GM18858 (cell line): Measurements from ENCODE around the gene CDK6.
A peak's percentile ranks its signal among the peaks of the same experiment; 100 is the strongest.

Source experiments
- ATAC-seq: cut with Tn5 transposase; IDR thresholded peaks from one replicate; pipeline ENCODE4 v1.9.1; 2021; ENCODE audit not compliant: unreplicated experiment

CDK6 gene

DNA sequence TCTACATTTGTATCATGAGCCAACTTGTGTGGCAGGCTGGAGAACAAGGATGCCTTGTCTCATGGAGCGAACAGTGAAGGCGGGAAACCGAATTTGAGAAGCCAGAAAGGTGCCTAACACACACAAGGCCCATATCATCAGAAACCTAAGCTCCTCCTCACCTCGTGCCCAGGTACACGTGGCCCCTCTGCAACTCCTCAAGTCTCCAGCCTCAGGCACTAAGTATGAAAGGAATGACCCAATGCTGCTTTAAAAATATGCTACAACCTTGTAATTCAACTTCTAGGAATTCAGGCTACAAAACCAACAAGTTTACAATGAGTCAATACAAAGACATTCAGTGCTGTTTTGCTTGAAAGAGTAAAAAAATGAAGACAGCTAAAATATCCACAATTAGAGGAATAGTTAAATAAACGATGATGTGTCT is 95.7 kb downstream of the CDK6 start:
- no peak for ATAC-seq

DNA sequence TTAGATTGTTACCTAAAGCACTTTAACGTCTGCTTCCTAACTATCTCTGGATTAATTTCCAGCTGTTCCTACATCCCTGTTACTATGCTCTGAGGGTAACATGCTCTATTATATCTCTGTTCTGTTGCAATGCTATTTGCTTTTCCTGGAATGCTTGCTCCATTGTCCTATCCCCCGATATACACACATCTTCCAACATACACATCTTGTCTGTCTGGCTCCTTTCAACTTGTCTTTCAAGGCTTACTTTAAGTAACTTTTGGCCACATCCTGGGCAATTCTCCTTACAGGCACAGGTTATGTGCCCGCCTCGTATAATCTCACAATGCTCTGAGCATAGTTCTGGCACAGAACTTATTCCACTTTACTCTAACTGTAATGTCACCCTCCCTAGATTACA is 96.2 kb downstream of the CDK6 start:
- ATAC-seq = no peak

DNA sequence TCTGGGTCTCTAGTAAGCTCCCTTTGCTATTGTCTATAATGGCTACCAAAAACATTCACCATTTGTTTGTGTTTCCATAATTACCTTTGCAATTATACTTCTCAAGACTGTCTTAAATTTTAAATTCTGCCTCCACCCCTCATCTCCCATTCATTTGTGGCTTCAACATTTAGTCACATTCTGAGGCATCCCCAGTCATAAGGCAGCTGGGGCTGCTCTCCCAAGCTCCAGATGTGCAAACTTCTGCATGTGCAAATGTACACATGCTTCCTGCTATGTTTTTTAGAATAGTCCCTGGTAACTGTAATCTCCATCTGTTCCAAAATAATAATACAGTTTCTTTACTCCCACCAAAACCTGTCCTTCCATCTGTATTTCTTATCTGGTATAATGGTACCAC is 97.3 kb downstream of the CDK6 start:
- ATAC-seq = no peak

DNA sequence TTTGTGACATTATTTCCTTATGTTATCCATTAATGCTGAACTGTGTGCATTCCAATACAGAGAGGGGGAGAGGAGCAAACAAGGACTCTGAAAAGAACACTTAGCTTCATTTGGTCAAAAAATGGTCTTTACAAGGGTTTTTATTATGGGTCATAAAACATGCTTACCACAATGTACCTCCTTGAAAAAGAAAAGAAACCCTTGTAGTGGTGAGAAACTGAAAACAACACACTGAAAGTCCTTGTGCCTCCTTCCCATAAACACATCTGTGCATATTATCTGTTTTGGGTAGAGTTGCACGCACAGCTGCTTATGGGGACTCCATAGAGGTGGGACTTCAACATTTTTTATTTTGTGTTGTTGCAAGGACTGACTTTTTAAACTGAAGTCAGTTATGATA is 98.7 kb downstream of the CDK6 start:
- peak; percentile 85 for ATAC-seq

DNA sequence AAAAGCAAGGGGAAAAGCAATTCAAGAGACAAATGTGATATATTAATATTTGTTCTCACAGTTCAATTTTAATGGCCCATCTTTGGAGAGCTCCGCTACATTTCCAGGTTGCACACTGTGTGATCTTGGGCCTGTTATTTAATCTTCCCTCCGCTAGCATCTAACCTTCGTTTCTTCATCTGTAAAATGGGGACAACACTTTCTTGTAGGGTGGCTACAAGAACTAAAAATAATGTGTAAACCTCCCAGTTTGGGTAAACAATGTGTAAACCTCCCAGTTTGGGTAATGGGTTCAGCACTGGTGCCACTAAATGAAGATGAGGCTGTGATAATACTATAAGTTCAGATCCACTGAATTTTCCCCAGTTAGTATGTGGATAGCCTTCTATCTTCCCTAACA is 99.5 kb downstream of the CDK6 start:
- no peak for ATAC-seq

DNA sequence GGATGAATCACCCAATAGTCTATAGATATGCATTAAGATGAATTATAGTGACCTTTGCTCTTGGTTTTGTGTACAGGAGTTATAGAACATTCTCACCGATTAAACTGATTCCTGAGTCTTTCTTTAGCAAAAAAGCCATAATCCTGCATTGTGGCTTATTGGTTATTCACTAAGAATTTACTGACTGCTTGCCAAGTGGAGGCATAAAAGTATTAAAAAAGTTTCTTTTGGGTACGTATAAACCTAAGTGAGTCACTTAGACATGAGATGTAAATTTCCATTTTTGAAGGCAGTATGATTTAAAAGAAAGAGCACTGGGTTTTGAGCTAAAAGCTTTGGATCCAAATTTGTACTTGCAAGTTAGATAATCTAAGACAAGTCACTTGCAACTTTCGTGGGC is 100.7 kb downstream of the CDK6 start:
- ATAC-seq = no peak

DNA sequence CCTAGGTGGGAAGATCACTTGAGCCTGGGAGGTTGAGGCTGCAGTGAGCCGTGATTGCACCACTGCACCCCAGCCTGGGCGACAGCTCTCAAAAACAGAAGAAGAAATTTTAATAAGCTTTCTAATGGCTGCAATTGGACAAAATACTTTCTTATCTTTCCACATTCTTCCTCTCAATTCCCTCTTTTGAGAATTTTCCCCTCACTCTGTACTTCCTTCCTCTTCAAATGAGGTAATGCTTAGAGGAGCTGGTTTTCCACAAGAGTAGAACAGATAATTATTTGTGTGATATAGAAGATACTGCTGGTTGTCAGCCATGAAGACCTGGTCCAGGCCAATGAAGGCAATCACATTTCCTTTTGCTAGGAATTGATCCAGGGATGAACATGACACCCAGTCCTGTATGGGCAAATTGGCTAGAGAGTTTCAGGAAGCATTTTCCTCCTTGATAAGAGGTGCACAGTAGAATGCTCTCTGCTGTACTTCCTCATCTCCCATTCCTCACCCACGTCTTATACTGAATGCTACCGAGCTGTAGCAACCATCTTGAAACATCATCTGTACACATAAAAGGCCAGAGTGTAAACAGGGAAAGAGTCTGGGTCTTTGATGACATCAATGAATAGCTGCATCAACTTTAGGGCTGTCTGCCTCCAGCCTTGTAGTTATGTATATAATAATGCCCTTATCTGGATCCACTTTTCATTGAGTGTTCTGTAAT is 103.9 kb downstream of the CDK6 start:
- no peak for ATAC-seq

DNA sequence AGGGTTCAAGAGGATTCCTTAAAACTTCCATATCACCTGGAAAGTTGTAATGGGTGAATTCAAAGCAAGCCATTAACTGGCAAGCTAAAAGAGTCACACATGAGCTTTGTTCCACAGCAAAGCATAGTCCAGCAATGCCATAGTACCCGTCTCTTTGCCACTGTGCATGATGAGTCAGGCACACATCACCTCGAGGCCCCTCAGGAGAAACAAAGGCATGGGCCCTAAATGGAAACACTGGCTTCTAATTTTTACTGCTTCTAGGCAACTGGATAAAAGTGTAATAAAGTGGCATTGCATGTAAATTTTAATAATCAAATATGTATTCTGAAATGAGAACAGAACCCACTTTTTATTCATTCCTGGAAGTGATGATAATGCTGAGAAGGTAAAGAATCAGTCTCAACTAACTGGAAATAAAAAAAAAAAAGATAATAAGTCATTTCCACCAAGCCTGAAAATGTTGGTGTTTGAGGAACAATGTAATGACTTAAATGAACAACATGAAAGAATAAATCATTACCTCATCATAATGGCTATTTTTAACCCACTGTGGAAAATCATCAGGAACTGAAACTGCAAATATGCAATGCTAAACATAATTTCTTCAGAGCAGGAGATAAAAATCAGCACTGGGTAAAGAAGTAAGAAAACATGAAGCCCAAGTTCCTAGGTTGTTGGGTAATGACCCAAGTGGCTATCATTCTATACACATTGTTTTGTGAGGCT is 104.9 kb downstream of the CDK6 start:
- ATAC-seq = peak; percentile 37

DNA sequence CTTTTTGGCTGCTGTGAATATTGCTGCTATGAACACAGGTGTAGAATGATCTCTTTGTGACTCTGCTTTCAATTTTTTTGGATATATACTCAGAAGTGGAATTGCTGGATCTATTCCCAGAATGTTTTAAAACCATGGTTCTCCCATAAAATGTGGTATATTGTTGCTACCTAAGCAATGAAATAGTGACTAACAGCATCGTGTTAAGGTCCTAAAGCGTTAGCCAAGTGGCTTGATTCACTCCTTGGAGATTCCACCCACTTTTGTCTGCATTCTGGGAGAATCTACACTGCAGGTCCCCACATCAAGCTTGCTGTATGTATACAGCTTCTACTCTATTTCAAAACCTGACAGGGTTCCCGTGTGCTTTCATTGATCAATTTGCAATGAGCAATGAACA is 105.6 kb downstream of the CDK6 start:
- ATAC-seq = no peak

DNA sequence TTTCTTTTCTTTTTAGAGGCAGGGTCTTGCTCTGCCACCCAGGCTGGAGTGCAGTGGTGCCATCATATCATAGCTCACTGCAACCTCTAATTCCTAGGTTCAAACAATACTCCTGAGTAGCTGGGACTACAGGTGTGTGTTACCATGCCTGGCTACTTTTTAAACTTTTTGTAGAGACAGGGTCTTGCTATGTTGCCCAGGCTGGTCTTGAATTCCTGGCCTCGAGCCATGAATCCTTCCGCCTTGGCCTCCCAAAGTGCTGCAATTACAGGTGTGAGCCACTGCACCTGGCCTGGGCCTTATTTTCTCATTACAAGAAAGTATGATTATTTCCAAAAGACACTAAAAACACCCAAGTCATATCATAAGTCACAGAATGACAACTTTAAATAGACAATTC is 106.6 kb downstream of the CDK6 start:
- ATAC-seq = no peak

DNA sequence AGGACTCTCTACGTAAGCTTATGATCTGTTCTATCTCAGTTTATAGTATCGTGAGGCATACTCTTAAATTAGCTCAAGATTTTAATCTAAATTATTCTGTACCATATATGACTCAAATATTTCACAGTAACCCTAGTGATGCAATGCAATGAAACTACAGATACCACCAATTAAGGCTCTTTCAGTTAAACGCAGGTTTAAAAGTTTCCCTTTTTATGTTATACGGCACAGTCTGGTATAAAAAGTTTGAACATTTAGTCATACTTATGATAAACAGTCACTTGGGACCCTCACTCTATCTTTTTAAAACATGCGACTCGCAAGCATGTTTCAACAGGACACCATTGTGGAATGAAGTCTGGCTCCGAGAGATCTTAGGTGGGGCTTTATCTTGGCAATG is 107.2 kb downstream of the CDK6 start:
- ATAC-seq = no peak

DNA sequence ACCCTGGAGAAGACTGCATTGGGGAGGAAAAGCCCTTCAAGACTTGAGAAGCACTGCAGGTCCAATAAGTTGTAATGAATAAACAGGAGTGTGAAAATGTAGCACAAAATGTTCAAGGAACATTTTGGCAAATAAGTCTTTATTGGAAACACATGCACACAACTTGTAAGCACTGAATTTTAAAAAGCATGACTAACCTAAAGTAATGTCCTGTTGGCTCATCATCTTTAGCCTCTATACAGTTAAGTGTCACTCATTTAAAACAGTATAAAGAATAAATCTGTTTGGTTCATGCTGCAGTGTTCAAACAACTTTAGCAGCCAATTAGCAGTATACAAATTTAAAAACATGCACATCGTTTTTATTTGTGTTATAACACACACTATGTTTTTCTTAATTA is 108.6 kb downstream of the CDK6 start:
- no peak for ATAC-seq

DNA sequence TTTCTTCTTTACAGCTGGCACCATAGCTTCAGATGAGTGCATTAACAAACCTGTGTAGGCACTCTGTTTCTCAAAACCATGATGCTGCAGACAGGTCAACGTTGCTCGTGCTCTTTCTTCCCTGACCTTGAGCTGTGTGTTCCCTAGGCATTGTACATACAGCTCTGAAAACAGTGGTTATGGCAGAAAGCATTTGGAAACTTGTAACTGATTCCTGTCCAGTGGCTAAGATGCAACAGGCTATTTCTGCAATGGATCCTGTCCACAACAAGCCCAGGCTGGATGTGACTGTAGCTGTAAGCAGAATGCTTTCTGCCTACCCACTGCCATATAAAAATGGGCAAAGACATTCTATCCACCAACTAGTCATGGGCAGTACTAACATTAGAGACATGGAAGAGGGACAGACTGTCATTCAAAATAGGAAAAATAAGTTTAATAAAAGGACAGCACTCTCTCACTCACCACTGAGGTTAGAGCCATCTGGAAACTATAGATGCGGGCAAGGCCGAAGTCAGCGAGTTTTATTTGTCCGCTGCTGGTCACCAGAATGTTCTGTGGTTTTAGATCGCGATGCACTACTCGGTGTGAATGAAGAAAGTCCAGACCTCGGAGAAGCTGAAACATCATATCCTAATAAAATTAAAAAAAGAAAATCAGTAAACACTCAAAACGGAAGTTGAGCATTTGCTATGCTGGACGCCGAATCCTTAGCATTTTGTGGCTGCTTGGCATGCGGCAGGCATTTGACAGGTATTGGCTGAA is 111.0 kb downstream of the CDK6 start:
- ATAC-seq = no peak

DNA sequence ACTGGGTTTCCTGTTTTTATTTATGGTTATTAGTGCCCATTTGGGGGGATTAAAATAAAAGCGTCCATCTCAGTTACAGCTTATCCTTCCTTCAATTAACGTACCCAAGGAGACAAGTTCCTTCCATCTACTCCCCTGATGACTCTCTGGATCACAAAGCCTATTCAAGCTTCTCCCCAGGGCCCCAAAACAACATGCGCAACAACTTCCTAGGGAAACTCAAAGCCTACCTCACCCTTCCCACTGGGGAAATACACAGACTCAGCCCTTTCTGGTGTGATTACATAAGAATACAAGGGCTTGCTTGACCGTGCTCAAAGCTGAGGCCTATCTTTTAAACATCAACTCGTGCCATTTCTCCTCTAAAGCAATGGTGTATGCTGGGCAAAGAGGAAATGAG is 112.4 kb downstream of the CDK6 start:
- ATAC-seq = no peak

DNA sequence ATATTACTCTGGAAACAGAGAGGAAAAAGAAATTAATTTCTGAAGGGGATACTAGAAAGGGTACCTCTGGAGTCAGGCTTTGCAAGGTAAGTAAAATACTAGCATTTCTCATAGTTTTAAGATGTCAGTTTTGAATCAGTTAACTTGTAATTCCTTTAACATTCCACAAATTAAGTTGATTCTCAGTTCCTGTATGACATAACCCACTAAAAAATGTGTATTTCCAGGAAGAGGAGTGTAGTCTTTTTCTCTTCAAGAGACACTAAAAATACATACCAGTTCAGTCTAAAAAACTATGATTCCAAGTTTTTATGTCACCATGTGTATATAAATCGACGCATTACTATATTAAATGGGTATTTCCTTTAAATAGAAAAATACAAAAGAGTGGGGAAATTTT is 113.2 kb downstream of the CDK6 start:
- ATAC-seq = no peak

DNA sequence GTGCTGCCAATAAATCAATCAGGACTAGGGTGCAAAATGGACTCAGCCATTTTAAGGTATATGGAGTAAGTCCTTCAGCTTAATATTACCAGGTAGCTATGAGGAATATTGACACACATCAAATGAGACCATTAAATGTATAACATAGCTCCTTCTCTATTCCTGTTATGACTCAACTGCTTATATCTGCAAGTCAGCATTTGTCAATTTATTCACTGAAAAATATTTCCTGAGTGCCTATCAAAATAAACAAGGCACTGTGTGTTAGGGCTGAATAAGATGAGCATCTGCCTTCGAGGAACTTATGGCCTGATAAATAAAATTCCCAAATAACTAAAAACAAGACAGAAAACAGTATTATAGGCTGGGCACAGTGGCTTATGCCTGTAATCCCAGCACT is 113.8 kb downstream of the CDK6 start:
- no peak for ATAC-seq

DNA sequence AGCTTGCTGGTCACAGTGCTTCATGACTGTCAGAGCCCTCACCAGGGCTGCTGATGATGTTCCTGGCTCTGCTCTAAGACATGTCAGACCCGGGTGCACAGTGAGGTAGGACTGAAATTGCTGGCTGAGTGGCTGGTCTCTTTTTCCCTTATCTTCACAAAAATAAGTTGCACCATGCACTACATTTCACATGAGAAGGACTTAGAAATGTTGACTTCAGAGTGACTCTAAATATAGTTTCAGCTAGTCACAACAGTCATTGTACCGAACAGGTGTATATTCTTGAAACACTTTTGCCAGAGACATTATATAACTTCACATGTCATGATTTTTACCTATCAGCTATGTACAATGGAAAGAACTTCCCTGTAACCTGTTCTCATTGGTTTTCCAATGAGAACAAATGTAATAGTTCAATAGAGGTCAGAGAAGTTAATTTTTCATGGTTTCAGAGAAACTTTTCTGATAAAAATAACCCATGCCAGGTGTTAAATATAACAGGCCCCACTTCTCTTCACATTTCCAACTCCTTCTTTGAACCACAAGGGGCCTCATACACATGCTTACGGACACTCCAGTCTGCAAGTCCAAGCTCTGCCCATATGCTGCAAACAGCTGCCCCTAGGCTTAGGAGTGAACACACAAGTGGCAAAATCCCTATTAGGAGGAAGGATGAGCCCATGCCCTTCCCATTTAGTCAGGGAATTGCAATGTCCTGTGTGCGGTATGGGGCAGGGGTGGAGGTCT is 115.6 kb downstream of the CDK6 start:
- peak; percentile 47 for ATAC-seq

DNA sequence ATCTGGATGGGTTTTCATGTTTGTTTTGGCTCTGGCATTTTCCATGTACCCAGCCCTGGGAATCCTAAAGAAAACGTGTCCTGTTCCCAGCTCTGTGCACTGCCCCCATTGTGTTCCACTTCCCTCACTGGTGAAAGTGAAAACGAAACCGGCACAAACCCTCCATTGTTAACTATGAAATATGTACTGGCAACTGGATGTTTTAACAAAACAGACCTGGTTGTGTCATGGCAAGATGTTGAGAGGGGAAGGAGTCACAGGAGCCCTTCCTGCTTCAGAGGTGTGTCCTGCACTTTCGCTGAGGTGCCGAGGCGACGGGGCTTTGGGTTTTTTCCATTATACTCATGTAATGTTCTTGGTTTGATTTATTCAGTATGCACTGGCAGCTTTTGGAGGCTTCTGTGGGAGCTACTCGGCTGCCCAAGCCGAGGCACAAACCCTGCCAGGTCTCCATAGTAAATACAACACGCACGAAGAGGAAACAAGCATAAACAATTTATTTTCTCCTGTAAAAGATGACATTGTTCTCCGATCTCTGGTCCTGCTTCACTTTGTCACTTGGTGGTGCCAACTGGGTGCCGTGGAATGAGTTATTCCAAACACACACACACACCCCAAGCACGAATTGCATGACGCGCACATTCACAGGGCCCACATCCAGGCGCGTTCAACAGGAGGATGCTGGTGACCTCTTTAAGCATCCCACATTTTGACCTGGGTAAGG is 118.2 kb downstream of the CDK6 start:
- peak; percentile 52 for ATAC-seq

DNA sequence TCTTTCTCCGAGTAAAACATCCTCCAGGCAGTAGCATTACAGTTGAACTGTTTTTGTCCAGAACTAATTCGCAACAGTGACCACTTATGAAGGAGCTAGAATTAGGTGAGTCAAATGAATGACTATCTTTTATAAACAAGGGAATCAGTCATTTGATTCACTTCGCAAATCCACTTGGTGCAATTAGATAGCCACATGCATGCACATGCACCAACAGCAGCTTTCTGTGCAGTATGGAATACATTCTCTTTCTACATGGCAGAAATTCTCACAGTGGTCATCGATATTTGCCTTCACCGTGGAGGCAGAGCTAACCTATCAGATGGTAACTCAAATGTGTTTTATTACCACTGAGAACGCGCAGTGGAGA is 118.8 kb downstream of the CDK6 start:
- no peak for ATAC-seq

DNA sequence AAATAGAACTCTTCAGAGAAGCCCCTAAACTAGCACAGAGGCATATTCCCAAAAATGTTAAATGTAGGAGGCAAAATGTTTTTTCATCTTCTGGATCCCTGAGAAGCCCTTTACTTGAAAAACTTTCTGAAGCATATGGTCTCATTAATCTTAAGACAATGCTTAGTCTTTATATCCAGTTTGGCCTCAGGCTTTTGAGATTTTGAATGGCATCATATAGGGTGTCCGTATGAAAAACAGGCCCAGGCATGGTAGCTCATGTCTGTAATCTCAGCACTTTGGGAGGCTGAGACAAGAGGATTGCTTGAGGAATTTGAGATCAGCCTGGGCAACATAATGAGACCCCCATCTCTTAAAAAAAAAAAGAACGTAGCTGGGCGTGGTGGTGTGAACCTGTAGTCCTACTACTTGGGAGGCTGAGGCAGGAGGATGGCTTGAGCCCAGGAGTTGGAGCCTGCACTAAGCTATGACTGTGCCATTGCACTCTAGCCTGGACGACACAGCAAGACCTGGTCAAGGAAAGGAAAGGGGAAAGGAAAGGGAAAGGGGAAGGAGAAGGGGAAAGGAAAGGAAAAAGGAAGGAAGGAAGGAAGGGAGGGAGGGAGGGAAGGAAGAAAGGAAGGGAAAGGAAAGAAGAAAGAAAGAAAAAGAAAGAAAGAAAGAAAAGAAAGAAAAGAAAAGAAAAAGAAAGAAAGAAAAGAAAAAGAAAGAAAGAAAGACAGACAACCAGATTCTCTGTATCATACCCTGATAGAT is 119.4 kb downstream of the CDK6 start:
- no peak for ATAC-seq
